ENCODE data around the gene PDE8A.
"Not testable (repeated sequence)": the region's sequence is repeated elsewhere in the genome, so short reads cannot be mapped to it uniquely, and the experiment has no call there.

PDE8A gene

DNA sequence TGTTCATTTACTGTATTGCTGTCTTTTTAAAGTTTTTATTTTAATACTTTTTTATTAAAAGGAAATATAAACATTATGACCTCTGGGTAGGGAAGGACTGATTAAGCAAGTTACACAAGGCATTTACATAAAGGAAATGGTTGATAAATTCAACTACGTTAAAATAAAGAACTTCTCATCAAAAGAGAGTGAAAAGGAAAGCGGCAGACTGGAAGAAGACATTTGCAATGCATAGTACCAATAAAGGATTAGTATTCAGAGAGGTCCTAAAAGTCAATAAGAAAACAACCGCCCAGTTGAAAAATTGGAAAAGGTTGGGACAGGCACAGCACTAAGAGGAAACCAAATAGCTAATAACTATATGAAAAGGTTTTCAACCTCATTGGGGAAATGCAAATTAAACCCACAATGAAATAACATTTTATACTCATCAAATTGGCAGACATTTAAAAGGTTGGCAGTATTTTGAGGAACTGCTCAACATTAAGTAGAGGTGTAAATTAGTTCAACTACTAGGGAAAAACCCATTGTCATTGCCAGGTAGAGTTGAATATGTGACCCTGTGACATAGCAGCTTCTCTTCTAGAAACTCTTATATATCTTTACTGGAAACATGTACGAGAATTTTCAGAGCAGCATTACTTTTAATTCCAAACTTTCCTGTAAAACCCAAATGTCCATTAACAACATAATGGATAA, 9.5 kb downstream of the PDE8A start:
- no peak for DNase-seq (ENCODE audit: low read depth)

DNA sequence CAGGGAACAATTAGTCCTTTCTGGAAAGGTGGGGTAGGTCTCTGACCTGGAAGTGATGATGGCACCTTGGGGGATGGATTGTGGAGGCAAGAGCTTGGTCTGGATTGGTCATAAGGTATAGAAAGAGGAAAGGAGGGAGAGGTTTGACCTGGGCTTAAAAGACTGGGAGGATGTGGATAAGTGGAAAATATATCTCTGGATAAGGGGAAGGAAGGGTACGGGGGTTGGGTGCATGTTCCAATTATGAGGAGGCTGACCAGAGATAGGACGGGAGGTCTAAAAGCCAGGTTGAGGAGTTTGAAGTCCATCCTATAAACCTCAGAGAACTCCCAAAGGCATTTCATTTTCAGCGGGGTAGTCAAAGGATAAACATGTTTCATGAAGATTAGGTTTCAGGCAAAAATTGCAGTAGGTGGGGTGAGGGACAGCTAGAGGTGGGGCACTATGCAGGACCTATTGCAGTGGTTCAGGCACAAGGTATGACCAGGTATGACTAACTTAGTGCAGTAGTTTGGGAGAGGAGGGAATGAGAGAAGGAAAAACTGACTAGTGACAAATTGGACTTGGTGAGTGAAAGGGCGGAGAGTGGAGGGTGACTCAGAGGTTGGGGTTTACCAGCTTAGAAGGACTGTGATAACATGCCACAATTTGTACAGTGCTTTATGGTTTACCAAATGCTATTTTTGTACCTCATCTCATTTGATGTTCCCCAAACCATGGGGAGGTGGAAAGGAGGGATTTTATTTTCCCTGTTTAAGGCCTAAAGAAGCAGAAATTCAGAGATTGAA, 10.7 kb downstream of the PDE8A start:
- no peak for DNase-seq (ENCODE audit: low read depth)

DNA sequence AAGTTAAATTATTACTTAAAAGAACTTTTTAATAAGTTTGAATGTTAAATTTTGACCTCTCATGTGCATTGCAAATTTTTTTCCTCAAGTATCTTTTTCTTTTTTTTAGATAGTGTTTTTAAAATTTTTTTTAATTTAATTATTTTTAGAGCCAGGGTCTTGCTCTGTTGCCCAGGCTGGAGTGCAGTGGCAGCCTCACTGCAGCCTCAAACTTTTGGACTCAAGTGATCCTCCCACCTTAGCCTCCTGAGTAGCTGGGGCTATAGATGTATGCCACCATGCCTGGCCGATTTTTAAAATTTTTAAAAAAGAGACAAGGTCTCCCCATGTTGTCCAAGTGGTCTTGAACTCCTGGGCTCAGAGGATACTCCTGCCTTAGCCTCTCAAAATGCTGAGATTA, 14.4 kb downstream of the PDE8A start:
- DNase-seq (ENCODE audit: low read depth), result no peak

DNA sequence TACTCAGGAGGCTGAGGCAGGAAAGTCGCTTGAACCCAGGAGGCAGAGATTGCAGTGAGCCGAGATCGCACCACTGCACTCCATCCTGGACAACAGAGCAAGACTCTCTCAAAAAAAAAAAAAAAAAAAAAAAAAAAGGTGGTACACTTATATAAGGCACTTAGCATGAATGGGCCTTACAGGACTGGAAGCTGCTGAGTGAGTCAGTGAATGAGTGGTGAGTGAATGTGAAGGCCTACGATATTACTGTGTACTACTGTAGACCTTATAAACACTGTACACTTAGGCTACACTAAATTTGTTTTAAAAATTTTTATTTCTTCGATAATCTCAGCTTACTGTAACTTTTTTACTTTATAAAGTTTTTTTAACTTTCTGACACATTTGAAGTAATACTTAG, 15.1 kb downstream of the PDE8A start:
- DNase-seq (ENCODE audit: low read depth), result not testable (repeated sequence)

DNA sequence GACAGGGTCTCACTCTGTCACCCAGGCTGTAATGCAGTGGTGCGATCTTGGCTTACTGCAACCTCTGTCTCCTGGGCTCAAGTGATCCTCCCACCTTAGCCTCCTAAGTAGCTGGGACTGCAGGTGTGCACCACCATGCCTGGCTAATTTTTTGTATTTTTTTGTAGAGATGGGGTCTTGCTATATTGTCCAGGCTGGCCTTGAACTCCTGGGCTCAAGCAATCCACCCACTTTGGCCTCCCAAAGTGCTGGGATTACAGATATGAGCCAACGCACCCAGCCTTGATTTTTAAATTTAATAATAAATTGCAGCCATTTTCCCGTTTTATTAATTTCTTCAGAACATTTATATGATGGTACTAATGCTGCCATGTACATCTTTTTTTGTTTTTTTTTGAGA, 15.6 kb downstream of the PDE8A start:
- not testable (repeated sequence) for DNase-seq (ENCODE audit: low read depth)

DNA sequence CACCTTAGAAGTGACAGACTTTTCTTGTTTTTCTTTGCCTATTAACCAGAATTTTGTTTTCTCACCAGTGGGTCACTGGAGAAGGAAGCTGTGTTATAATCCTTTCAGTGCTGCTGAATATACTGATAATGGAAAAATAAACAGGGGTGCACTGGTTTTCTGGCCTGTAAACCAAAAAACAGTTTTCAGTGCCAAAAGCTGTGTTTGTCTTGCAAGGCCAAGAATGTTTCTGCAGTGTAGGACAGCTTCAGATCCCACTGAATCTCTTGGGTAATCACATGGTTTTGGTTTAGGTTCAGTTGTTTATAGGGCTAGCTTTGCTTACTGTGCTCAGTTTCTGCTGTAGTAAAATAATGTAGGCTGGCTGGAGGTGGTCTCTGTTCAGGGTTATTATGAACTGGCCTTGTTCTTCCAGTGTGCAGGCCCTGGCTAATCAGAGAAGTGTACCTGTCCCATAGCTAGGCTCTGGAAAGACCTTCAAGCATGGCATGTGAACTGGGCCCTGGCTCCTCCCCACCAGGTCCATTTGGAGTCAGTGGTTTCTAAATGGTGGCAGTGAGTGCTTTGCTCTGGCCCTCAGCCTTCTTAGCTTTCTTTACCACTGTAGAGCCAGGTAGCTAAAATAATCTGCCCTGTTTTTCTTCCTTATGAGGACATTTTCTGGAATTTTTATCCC, 18.7 kb downstream of the PDE8A start:
- no peak for DNase-seq (ENCODE audit: low read depth)

DNA sequence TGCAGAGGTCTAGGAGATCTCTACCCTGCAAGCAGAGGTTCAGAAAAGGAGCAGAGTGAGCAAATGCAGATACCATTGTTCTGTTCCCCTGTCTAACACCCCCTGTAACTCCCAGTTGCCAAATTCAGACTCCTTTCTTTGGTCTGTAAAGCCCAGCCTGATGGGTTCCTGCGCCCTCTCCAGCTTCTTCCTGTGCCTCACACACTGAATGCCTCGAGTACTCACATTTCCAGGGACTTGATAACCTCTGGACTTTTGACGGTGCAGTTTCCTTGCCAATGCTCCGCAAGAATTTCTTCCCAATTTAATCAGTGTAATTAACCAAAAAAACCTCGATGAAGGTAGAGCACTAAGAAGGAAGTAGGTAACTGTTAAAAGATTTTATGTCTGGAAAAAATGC, 19.3 kb downstream of the PDE8A start:
- no peak for DNase-seq (ENCODE audit: low read depth)

DNA sequence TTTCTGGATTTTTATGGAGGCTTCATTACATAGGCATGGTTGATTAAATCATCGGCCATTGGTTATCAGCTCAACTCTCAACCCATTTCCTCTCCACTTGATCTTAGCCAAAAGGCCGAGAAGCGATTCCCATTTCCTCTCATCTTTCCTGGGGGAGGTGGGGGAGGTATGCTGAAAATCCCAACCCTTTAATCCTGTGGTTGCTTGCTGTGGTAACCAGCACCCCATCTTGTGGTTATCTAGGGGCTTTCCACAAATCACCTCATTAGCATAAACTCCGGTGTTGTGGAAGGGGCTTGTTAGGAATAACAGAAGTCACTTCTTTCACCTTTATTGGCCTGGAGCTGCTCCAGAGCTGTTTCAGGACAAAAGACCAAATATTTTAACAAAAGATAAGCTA, 20.9 kb downstream of the PDE8A start:
- no peak for DNase-seq (ENCODE audit: low read depth)

DNA sequence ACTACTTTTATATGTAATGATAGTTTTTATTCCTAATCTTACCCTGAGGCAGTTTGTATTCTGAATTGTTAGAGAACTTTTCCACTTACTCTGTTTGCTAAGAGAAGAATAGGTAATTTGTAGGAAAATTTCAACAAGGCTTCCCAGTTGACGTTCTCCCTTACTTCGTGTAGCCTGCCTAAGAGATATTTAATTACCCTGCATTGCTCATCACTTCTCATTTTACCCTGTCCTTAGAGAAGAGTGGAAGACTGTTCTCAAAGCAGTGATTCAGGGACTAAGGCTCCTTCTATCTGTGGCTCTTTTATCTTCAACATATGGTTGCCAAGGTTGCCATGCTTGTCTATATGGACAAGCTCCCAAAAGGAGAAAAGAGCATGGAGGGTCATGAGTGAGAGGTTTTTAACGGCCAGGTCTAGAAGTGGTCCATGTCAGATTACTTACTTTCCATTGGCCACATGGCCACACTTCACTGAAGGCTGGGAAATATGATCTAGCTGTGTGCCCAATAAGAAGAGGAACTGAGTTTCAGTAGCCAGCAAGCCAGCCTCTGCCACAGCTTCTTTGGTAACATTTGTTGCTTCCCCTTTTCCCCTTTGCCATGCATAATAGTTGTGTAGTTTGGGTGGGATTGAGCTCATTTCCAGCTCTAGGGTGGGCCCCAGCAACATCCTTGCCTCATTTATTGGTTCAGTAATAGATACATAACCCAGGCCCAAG, 22.1 kb downstream of the PDE8A start:
- no peak for DNase-seq (ENCODE audit: low read depth)

DNA sequence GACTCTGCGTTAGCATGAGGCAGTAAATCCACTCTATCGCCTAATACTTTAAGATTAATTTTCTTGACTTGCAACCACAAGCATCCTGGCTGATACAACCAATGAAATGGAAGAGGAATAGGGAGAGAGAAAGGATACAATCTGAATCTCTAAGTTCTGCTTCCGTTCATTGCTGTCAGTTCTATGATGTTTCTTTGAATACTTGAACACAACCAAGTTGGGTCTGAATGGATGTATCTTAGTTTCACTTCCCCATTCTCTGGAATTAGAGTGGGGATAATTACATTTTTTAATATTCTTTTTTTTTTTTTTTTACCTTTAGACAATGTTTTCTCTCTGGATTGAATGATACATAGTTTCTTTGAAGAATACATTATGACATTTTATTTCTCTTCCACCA, 22.9 kb downstream of the PDE8A start:
- DNase-seq (ENCODE audit: low read depth), result no peak

DNA sequence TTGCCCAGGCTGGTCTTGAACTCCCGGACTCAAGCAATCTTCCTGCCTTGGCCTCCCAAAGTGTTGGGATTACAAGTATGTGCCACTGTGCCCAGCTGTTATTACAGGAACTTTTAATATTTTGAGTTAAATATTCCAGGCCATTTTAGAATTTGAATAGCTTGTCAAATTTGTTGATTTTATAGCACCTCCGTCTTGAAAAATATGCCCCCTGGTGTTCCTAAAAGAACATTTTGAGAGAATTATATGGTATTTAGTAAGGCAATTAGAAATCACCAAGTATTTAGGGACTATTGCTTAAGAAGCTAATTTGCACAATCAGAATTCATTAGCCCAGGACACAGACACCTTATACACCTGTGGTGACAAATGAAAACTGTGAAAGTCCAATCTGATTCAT, 23.7 kb downstream of the PDE8A start:
- DNase-seq (ENCODE audit: low read depth), result no peak

DNA sequence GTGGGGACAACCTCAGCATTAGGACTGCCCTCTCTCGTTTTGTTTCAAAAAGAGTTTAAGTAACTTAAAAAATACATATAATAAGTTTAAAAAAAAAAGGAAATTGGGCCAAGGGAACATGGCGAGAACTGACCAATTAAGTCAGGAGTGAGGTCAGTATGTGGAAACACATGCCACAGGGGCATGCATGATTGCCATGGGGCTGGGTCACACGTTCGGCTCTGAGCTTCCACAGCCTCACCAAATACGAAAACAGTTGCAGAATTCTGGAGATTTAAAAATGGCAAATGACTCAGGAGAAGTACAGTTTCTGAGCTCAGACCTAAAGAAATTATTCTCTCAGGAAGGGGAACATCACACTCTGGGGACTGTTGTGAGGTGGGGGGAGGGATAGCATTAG, 24.1 kb downstream of the PDE8A start:
- DNase-seq (ENCODE audit: low read depth), result no peak

DNA sequence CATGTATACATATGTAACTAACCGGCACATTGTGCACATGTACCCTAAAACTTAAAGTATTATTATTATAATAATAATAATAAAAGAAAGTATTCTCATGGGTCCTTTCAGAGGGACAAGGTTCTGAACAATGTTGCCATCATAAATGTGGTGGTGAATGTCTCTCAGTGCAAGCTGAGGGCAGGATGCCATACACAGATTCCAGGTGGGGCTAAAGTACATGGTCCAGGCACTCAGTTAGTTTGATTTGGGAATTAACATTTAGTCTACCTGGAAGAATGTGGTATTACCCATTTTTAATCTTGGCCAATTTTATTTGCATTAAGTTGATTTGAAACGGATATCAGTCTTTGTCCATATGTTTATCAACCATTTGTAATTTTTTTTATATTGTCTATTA, 24.5 kb downstream of the PDE8A start:
- no peak for DNase-seq (ENCODE audit: low read depth)

DNA sequence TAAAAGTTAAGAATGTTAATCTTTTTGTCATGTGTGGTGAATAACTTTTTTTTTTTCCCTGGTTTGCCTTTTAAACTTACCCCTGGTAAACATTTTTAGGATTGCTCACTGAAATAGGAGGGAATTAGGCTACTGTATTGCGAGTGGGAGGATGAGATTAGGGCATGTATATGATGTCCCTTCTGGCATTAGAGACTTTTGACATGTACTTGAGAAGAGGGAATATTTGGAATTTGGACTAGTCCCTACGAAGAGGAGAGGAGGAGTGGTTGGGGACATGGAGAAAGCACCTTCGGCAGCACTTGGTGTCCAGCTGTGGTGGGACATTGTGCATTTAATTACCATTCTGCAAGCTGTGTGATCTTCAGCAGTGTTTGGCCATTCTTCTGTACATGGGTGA, 25.0 kb downstream of the PDE8A start:
- DNase-seq (ENCODE audit: low read depth), result no peak

DNA sequence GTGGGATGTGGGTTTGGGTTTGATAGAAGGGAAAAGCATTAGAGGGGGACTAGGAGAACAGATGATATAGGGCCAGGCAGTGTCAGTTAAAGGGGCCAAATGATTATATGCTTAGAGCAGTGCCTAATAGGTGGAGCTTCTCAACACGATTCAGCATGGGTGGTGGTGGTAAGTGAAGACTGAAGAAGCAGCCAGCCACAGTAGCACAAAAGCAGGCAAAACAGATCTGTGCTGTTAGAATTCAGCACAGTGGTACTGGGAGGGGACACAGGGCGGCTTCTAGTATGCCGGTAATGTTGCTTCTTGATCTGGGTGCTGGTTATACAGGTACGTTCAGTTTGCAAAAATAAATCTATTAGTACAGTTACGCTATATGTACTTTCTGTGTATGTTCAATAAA, 25.5 kb downstream of the PDE8A start:
- DNase-seq (ENCODE audit: low read depth), result no peak

DNA sequence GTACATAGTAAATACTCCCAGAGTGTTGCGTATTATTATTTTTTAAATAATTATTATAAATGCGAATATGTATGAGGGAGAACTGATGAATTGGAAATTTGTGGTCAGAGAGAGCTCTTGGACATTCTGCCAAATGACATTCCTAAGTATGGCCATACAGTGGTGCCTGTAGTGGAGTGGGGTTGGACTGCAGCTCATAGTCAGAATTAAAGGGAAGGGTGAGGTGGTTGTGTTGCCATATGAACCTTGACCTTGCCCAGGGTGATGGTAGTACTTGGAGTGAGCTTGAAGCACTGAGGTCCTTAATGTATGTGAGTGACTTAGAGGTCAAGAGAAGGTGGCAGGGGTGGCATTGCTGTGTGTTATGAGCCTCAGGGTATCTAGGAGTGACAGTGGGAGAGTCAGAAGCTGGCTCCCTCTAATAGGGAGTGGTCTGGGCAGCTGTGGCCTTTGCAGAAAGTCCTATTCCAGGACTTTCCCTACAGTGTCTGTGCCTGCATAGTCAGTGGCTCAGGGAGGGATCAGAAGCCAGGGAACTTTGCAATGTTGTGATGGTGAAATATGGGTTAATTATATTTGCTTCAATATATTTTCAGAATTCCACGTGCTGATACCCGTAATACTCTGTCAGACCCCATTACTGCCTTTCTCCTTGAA, 26.2 kb downstream of the PDE8A start:
- DNase-seq (ENCODE audit: low read depth), result no peak

DNA sequence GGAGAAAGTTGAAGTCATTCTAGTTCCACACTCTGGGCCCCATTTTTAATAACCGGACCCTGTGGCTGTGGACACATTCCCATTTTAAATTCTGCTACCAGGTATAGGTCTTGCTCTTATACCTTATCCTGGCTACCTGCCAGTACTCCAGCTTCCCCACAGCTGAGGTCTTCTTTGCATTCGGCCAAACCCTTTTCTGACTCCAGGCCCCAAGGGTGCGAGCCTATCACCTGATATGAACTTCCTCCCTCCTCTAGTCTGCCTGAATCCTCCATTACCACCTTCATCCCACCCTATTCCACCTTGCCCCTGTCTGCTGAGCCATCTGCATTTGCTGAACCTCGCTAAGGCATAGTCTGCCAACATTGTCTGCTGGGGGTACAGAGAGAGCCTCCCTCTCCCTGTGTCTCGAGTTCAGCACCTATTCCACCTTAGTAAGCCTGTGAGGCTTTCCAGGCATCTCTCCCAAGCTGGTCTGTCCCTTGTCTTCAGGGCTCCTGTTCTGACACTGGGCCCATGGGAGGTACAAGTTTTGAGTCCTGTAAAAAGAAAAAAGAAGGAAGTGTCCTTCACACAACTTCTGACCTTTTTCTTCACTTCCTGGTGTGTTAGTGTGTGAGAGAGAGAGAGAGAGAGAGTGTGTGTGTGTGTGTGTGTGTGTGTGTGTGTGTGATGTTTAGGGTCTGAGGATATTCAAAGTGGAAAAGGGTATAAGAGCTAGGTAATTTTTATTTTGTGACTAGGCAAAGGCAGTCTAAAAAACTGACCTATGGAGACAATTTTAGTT, 27.0 kb downstream of the PDE8A start:
- no peak for DNase-seq (ENCODE audit: low read depth)

DNA sequence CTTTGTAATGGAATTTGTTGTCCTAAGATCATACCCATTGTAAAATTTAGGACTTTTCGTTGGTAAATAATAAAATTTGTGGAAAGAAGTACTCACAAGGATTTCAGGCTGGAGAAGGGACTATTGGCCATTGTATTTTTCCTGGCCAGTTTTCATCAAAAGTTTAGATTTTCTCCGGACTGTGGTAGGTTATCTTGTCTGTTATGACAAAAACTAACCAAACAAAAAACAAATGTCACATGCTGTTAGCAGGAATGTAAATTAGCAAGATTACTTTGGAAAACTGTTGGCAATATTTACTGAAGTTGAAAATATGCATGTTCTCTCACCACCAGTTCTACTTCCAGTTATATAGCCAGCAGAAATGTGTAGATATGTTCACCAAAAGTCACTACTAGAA, 27.8 kb downstream of the PDE8A start:
- DNase-seq (ENCODE audit: low read depth), result no peak

DNA sequence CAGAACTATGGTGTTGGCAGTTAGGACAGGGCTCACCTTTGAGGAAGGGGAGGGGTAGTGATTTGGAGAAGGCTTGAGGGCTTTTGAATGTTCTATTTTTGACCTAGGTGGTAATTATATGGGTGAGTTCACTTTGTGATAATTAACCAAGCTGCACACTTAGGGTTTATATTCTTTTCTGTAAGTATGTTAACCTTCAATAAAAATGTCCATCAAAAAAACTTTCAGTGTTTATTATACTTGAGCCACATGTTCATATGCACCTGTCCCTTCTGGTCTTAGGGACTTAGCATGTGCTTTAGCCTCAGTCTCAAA, 28.4 kb downstream of the PDE8A start:
- no peak for DNase-seq (ENCODE audit: low read depth)

DNA sequence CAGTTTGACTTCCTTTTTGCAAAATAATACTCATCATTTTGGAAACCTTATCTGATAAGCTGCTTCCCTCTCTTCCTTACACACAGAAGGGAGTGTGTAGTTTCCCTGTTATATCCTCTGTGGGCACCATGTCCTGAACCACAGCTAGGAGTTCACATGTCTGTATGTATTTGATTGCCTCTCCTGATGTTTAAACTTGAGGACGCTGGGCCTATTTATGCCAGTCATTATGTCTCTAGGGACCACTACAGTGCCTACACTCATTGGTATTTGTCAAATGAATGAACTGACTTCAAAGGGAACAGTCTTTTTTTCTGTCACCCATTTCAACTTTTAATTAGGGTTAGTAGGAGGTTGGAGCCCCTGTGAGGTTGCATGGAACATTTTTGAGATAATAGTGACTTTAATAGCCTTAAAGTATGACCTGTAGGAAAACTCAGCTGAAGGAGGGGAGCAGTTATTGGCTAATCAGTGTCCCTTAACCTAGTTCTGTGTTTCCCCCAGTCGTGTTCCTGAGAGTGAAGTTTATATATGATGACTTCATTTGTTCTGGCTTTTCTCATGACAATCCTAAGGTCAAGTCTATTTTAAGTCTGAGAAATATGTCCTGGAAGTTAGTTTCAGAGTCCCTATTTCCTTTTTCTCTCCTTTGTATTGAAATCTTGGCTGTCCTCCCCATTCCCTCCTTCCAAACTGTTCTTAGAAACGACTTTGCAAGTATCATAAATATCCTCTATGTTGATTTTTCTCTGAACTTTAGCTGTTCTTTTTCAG, 28.9 kb downstream of the PDE8A start:
- no peak for DNase-seq (ENCODE audit: low read depth)

DNA sequence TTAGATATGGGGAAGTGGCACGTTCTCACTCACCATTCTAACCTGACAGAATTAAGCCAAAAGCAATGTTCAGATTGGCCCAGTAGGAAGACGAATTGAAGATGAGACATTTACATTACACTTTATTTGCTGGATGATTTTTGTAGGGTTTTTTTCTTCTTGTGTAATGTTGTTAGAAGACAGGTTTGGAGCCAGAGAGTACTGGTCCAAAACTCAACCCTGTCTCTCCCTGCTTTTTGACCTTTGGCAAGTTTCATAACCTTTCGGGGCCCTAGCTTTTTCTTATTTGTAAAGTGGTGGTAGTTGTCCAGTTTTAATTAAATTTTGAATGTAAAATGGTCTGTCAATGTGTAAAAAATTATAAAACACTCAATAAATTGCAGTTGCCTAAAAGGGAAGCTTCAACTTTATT, 29.5 kb downstream of the PDE8A start:
- DNase-seq (ENCODE audit: low read depth), result no peak

Data from GM04503 (cell line).